GM18951 (cell line): ENCODE measurements around the gene GARNL3.
A peak's percentile ranks its signal among the peaks of the same experiment; 100 is the strongest.

Source experiments
- POLR2A ChIP-seq: IDR thresholded peaks from 4 replicates; pipeline ENCODE4 v1.6.1; 2011; ENCODE audit warnings: mild to moderate bottlenecking; ENCODE audit not compliant: insufficient read length, insufficient read depth; ENCODE audit errors: extremely low read depth
- in situ Hi-C: fragments of 300-500 bp; cut with MboI; formaldehyde crosslinking; loops from one replicate; pipeline ENCODE4 v1.12.0; 2022; ENCODE audit warnings: low sequenced_read_pairs, mixed read lengths, inconsistent platforms; ENCODE audit not compliant: unreplicated experiment

Gene GARNL3

DNA sequence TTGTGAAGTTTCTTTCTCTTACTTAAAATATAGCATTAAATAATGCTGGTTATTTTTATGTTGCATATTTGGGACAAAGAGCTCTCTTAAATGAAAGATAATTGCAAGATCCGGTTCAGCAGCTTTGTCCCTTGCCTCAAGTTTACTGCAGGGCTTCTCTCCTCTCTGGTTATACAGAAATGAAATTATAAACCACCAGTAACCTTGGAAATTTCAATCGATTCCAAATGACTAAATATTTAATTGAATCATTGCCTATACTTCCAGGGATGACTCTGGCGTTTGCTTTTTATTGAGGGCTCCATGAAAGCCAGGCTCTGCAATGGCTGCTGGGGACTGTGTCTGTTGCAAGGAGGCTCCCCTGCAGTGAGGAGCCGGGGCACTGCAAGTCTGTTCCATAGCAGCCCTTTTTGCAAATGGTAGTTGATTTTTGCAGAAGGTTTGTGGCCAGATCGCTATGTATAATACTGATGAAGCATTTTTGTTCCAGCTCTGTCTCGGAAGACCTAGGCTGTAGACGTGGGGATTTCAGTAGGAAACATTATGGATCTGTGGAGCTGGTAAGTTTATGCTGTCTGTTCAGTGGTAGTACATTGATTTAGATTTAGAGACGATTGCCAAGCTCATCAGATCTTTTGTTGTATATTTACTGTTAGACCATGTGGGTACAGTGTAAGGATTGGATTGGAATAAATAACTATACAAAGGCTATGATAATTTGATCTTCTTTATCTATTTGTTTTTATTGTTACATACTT, at the start of gene GARNL3:
Gene GARNL3, plus strand, starts transcription at position 313 of the 758 bp plus-strand sequence. Its CDS starts 104 bp downstream, at position 417.
- TF ChIP-seq POLR2A: no peak
- in situ Hi-C loops: no loop called here

- TF ChIP-seq POLR2A: no peak
- in situ Hi-C loops: no loop called here
These were observed 49.0 kb upstream of the GARNL3 start for GRCh38 chr9:127215268-127216209.

DNA sequence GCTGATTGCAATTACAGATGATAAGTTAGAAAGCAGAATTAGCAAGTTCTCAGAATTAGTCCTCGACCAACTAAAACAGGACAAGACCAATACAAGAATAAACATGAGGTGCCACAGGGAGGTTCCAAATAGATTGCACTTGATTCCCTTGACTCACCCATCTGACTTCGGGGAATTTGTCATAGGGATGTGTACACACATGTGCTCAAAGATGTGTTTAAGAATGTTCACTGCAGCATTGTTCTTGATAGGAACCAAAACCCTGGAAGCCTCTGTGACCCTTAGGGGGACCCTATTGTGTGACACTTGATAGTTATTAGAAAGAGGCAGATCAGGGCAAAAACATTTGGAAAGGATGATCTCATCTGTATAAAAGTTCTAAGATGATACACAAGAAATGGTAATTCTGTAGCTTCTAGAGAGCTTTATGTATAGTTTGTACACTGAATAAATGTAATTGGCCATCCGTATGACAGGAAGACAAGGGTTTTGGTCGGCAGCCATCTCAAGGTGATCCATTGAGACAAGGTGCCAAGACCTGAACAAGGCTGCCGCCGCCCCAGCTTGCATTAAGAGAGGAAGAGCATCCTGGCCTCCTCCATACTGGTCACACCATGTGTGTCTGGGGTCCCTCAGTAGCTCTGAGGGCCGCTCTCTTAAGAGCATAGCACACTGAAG, 48.2 kb upstream of the GARNL3 start:
- in situ Hi-C loops: no loop called here

GRCh38 chr9:127216888-127217217, 47.7 kb upstream of the GARNL3 start:
- in situ Hi-C loops: no loop called here

More for the DNA sequence above, 48.2 kb upstream of the GARNL3 start:
- TF ChIP-seq POLR2A: no peak

GRCh38 chr9:127218818-127219217, 45.8 kb upstream of the GARNL3 start:
- TF ChIP-seq POLR2A: no peak
- in situ Hi-C loops: no loop called here

More at GRCh38 chr9:127216888-127217217, 47.7 kb upstream of the GARNL3 start:
- TF ChIP-seq POLR2A: no peak

DNA sequence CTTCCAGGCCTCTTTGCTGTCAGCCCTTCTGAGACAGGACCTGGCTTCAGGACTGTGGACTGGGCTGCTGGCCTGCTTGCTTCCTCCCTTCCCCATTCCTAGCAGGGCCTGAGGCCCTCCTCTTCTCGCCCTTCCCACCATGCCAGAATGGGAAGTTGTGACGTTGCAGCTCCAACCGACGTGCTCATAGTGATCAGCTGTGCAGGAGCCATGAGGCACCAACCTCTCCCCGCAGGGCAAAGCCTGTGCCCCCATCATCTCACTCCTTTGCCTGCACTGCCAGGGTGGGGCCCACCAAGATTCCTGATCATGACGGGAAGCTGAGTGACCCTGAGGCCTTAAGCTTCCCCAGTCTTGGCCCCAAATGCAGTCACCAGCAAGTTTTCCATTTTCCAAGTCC, 45.1 kb upstream of the GARNL3 start:
- no peak for TF ChIP-seq POLR2A
- in situ Hi-C loops: no loop called here

- in situ Hi-C loops: no loop called here
These were observed 42.9 kb upstream of the GARNL3 start for GRCh38 chr9:127221695-127222094.

DNA sequence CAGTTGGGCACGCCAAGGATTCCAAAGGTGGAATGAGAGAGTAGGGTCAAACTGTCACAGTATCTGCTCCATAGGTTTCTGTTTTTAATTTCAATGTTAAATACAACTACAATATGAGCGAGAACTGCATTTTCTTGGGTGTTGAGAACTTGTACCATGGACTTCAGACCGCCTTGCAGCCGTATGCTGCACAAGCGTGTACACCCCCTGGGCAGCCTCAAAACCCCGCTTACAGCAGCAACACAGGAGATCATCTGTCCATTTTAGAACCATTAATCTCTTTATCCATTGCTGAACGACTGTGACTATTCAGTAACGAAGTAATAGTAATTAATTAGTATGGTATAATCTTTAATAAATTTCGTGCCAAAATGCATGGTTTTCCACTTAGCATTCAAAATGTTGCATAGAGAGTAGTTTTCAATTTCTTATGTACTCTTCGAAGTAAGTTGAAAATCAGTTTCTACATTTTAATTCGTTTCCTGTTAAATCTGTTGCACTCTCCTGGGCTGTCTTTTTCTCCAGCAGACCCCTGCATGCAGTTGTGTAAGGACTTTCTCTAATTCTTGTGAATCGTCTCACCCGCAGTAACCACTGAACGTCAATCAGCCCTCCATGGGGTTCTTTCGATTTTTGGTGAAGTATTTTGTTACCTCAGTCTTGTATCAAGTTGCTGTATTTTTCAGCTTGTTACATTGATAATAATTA, 42.0 kb upstream of the GARNL3 start:
- in situ Hi-C loops: no loop called here
- no peak for TF ChIP-seq POLR2A

More at GRCh38 chr9:127221695-127222094, 42.9 kb upstream of the GARNL3 start:
- no peak for TF ChIP-seq POLR2A

DNA sequence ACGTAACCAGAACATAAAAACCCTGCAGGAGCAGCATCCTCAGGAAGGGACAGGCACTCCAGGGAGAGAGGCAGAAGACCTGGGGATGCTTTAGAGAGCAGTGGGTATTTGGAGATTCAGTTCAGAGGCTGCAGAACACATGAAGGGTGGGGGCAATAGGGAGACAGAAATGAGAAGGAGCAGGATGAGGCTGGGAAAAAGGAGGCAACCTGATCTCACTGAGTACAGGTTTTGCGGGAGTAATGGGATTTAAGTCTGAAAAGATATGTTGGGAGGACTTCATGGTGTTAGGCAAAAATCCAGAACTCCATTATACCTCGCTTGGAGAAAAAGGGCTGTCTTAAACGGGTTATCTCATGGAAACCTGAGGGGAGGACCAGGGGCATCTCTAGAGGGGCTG, 41.3 kb upstream of the GARNL3 start:
- in situ Hi-C loops: no loop called here

DNA sequence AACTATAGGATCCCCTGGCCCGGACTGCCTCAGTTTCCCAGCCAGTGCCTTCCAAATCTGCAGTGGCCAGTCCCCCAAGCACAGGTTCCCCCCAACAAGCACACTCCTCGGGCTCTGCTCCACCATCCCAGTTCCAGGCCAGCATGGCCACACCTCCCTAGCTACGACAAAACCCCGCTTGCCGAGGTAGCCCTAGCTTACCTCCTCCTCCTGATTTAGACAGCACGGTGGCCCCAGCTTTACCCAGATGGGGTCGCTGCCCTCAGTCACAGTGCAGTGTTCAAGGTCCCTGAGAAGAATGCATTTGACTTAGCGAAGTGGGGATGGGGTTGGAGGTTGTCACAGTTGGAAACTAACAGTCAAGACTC, 40.8 kb upstream of the GARNL3 start:
- in situ Hi-C loops: no loop called here
- TF ChIP-seq POLR2A: no peak

More for the DNA sequence above, 41.3 kb upstream of the GARNL3 start:
- no peak for TF ChIP-seq POLR2A

GRCh38 chr9:127224178-127224882, 40.2 kb upstream of the GARNL3 start:
- in situ Hi-C loops: no loop called here
- peak; percentile 31 for TF ChIP-seq POLR2A
